ENCODE measurements around the gene AOPEP. TPM values are rescaled to one million over a fixed set of nuclear protein-coding genes. Genes with fewer than 3 reads are reported as not detected.
A peak's percentile ranks its signal among the peaks of the same experiment; 100 is the strongest.

Gene AOPEP
- total RNA-seq, 2 donors from 2014 or later = 11.7 to 27.3 TPM

DNA sequence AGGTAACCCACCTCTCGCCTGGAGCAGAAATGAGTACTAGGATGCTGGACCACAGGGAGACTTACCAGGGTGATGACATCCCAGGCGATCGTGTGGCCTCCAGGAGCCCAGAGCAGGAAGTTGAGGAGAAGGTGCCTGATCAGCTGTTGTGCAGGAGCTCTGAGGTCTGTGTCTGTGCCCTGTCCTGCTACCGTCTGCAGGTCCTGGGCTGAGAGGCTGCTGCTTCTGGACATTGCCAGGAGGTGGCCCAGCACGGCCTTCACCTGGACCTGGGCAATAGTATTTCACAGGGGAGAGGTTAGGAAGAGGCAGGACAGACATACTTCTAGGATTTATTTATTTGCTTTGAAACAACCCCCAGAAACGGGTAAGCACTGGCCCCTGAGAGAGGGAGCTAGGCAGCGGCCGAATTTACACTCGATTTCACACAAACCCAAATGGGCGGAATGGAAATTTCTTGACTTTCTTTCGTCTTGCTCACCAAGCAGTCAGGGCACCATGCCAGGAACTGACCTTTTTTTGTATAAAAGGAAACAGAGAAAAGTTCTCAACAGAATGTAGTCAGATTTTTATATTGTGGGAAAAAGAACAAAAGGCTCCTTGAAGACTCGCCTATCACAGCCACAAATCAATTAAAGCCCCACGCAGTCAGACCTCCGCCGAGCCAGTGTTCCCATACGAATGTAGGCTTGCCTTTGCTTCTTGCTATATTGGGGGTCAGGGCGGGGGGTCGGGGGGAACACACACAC, 380.7 kb downstream of the AOPEP start:
- ATAC-seq (peak in 1 of 2 donors; percentile 15), DNase-seq (ENCODE audit: low spot score) (no peak)
- Mint-ChIP-seq H3K27me3 (no peaks in the 10 kb centered on the region), H3K4me1 (ENCODE audit: low read depth in 2 of 2) (no peaks in the 10 kb centered on the region), H3K27ac (no peak overlapping the region), H3K9me3 (no peaks in the 10 kb centered on the region), H3K4me3 (no peak overlapping the region), H3K36me3 (no peaks in the 10 kb centered on the region)

DNA sequence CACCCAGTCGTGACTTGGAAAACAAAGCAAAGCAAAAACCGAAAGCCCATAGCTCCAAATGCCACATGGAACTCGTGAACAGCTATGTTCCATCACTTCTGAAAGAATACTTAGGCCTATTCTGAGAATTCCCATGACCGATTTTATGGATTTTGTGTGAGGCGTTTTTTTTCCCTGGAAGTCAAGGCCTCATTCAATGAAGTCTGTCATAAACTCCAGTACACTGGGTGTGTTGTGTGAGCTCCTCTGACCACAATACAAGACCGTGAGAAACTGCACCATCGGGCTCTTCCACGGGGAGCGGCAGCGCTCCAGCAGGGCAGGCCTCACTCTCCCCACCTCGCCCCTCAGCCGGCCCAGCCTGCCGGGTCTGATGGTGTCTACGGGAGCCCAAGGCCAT, 381.5 kb downstream of the AOPEP start:
- DNase-seq (ENCODE audit: low spot score) (no peak), ATAC-seq (no peak)
- Mint-ChIP-seq H3K36me3 (no peaks in the 10 kb centered on the region), H3K9me3 (no peaks in the 10 kb centered on the region), H3K4me1 (ENCODE audit: low read depth in 2 of 2) (no peaks in the 10 kb centered on the region), H3K27me3 (no peaks in the 10 kb centered on the region), H3K4me3 (no peak overlapping the region), H3K27ac (no peak overlapping the region)

GRCh38 chr9:95108777-95109176, 382.3 kb downstream of the AOPEP start:
- DNase-seq (ENCODE audit: low spot score) (no peak), ATAC-seq (no peak)
- H3K27ac Mint-ChIP-seq = no peak overlapping the region
- H3K9me3 Mint-ChIP-seq = no peaks in the 10 kb centered on the region
- no peak overlapping the region for H3K4me3 Mint-ChIP-seq
- H3K4me1 Mint-ChIP-seq (ENCODE audit: low read depth in 2 of 2) = no peaks in the 10 kb centered on the region
- H3K36me3 Mint-ChIP-seq = no peaks in the 10 kb centered on the region
- H3K27me3 Mint-ChIP-seq = no peaks in the 10 kb centered on the region

GRCh38 chr9:95109456-95109855, 383.0 kb downstream of the AOPEP start:
- H3K4me3 Mint-ChIP-seq = no peak overlapping the region
- no peak for DNase-seq (ENCODE audit: low spot score)
- no peak for ATAC-seq

GRCh38 chr9:95110921-95111525, 384.5 kb downstream of the AOPEP start:
- H3K9me3 Mint-ChIP-seq = no peaks in the 10 kb centered on the region
- ATAC-seq (no peak), DNase-seq (ENCODE audit: low spot score) (no peak)
- H3K27me3 Mint-ChIP-seq = no peaks in the 10 kb centered on the region
- no peaks in the 10 kb centered on the region for H3K36me3 Mint-ChIP-seq
- no peaks in the 10 kb centered on the region for H3K4me1 Mint-ChIP-seq (ENCODE audit: low read depth in 2 of 2)
- H3K4me3 Mint-ChIP-seq = no peak overlapping the region
- H3K27ac Mint-ChIP-seq = no peak overlapping the region

More at GRCh38 chr9:95109456-95109855, 383.0 kb downstream of the AOPEP start:
- Mint-ChIP-seq H3K4me1 (ENCODE audit: low read depth in 2 of 2) (no peaks in the 10 kb centered on the region), H3K36me3 (no peaks in the 10 kb centered on the region), H3K27me3 (no peaks in the 10 kb centered on the region), H3K9me3 (no peaks in the 10 kb centered on the region), H3K27ac (no peak overlapping the region)

GRCh38 chr9:95111716-95112115, 385.2 kb downstream of the AOPEP start:
- H3K9me3 Mint-ChIP-seq = no peaks in the 10 kb centered on the region
- ATAC-seq = no peak
- H3K4me1 Mint-ChIP-seq (ENCODE audit: low read depth in 2 of 2) = no peaks in the 10 kb centered on the region
- no peak for DNase-seq (ENCODE audit: low spot score)
- H3K4me3 Mint-ChIP-seq = no peak overlapping the region
- no peaks in the 10 kb centered on the region for H3K36me3 Mint-ChIP-seq
- H3K27me3 Mint-ChIP-seq = no peaks in the 10 kb centered on the region
- H3K27ac Mint-ChIP-seq = no peak overlapping the region

GRCh38 chr9:95112436-95113280, 386.2 kb downstream of the AOPEP start:
- Mint-ChIP-seq H3K27me3 (no peaks in the 10 kb centered on the region), H3K4me3 (no peak overlapping the region), H3K36me3 (no peaks in the 10 kb centered on the region), H3K27ac (no peak overlapping the region), H3K4me1 (ENCODE audit: low read depth in 2 of 2) (no peaks in the 10 kb centered on the region), H3K9me3 (no peaks in the 10 kb centered on the region)
- no peak for DNase-seq (ENCODE audit: low spot score)
- peak in 1 of 2 donors; percentile 22 for ATAC-seq

GRCh38 chr9:95115104-95115503, 388.6 kb downstream of the AOPEP start:
- Mint-ChIP-seq H3K27ac (no peak overlapping the region), H3K36me3 (no peaks in the 10 kb centered on the region), H3K4me3 (no peak overlapping the region)

DNA sequence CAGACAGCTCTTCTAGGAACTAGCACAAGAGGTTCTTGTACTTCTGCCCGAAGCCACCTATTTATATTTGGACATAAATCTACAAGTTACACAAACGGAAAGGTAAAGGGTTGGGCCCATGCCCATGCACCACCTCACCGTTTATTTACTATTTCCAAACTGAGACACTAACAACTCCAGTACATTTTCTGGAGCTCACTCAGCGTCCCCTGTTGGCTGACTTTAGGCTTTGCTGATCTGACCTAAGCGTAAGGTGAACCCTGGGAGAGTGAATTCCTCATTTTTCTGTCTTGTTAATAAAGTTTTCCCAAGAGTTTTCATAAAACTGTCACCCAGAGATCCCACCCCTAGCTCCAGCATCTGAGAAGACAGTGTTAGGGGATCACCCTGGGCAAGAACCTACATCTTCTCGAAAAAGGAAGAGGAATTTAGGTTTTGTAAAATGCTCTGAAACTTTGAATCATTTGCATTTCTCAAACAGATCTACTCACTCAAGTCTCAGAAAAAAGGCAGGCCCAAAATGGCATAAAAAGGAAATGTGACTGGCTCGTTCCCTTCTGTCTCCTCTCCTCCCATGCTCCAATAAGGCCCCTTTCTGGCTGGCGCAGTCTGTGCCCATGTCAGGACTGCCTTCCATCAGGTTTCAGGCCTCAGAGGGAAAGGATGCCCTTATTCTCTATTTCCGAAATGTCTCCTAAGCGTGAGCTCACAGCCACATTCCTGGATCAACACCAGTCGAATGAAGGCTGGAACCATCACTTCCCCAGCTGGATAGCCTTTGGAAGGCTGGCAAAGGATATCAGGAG, 389.7 kb downstream of the AOPEP start:
- DNase-seq (ENCODE audit: low spot score) (no peak), ATAC-seq (no peak)
- Mint-ChIP-seq H3K4me3 (no peak overlapping the region), H3K4me1 (ENCODE audit: low read depth in 2 of 2) (no peaks in the 10 kb centered on the region), H3K27ac (no peak overlapping the region), H3K9me3 (no peaks in the 10 kb centered on the region), H3K27me3 (no peaks in the 10 kb centered on the region), H3K36me3 (no peaks in the 10 kb centered on the region)

More at GRCh38 chr9:95115104-95115503, 388.6 kb downstream of the AOPEP start:
- ATAC-seq (no peak), DNase-seq (ENCODE audit: low spot score) (no peak)
- no peaks in the 10 kb centered on the region for H3K9me3 Mint-ChIP-seq
- no peaks in the 10 kb centered on the region for H3K27me3 Mint-ChIP-seq
- H3K4me1 Mint-ChIP-seq (ENCODE audit: low read depth in 2 of 2) = no peaks in the 10 kb centered on the region

DNA sequence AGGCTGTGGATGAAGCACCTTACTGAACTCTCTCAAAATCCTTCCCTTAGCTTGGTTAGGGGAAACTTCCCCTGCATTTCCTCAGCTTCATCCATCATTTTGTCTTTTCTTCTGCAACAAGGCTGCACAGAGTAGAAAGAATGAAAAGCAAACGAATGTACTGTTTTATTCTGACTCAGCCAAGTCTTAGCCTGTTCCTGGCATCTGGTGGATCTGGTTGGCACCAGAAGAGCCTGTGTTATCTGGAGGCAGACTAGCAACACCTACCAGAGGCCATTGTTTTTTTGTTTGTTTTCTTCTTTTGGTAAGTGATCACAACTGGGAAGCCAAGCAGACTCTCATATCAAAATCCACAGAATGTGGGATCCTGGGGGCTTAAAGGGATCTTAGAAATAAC, 390.3 kb downstream of the AOPEP start:
- Mint-ChIP-seq H3K36me3 (no peaks in the 10 kb centered on the region), H3K4me1 (ENCODE audit: low read depth in 2 of 2) (no peaks in the 10 kb centered on the region), H3K27me3 (no peaks in the 10 kb centered on the region), H3K27ac (no peak overlapping the region), H3K9me3 (no peaks in the 10 kb centered on the region), H3K4me3 (no peak overlapping the region)
- no peak for DNase-seq (ENCODE audit: low spot score)
- ATAC-seq = no peak

GRCh38 chr9:95118596-95118995, 392.1 kb downstream of the AOPEP start:
- no peak overlapping the region for H3K27ac Mint-ChIP-seq

GRCh38 chr9:95120781-95121370, 394.4 kb downstream of the AOPEP start:
- no peak for DNase-seq (ENCODE audit: low spot score)
- ATAC-seq = no peak
- no peaks in the 10 kb centered on the region for H3K9me3 Mint-ChIP-seq
- H3K36me3 Mint-ChIP-seq = no peaks in the 10 kb centered on the region
- no peaks in the 10 kb centered on the region for H3K27me3 Mint-ChIP-seq
- no peaks in the 10 kb centered on the region for H3K4me1 Mint-ChIP-seq (ENCODE audit: low read depth in 2 of 2)
- no peak overlapping the region for H3K4me3 Mint-ChIP-seq
- H3K27ac Mint-ChIP-seq = no peak overlapping the region

More at GRCh38 chr9:95118596-95118995, 392.1 kb downstream of the AOPEP start:
- H3K9me3 Mint-ChIP-seq = no peaks in the 10 kb centered on the region
- no peaks in the 10 kb centered on the region for H3K36me3 Mint-ChIP-seq
- no peaks in the 10 kb centered on the region for H3K27me3 Mint-ChIP-seq
- H3K4me1 Mint-ChIP-seq (ENCODE audit: low read depth in 2 of 2) = no peaks in the 10 kb centered on the region
- no peak overlapping the region for H3K4me3 Mint-ChIP-seq
- ATAC-seq (no peak), DNase-seq (ENCODE audit: low spot score) (no peak)

All from natural killer cell treated with Interleukin-12 subunit alpha and Interleukin-12 subunit beta and Interleukin-15 and Interleukin-18, amount 100 ng/mL, for 72 hours (primary cell).